Activated naive CD8-positive, alpha-beta T cell (primary cell): ENCODE data around the gene PHACTR3.

ENCODE experiments used
- H3K27ac Mint-ChIP-seq: one replicate; pipeline ENCODE4 v1.8.0; 2021; ENCODE audit warnings: mixed read lengths
- H3K27me3 Mint-ChIP-seq: one replicate; pipeline ENCODE4 v1.8.0; 2021; ENCODE audit warnings: mixed read lengths
- H3K36me3 Mint-ChIP-seq: one replicate; pipeline ENCODE4 v1.8.0; 2021; ENCODE audit warnings: mixed read lengths
- H3K4me1 Mint-ChIP-seq: one replicate; pipeline ENCODE4 v1.8.0; 2021; ENCODE audit warnings: low read depth, mixed read lengths
- H3K4me3 Mint-ChIP-seq: one replicate; pipeline ENCODE4 v1.8.0; 2021; ENCODE audit warnings: mild to moderate bottlenecking, mixed read lengths
- H3K9me3 Mint-ChIP-seq: one replicate; pipeline ENCODE4 v1.8.0; 2021; ENCODE audit warnings: low read depth, mixed read lengths

PHACTR3 gene

GRCh38 chr20:59684685-59685242 is 80.4 kb downstream of the PHACTR3 start:
- H3K9me3 Mint-ChIP-seq = no peaks in the 10 kb centered on the region
- no peaks in the 10 kb centered on the region for H3K4me1 Mint-ChIP-seq
- H3K27ac Mint-ChIP-seq = no peak overlapping the region
- H3K27me3 Mint-ChIP-seq = peaks cover 4% of the 10 kb centered on the region
- no peaks in the 10 kb centered on the region for H3K36me3 Mint-ChIP-seq
- H3K4me3 Mint-ChIP-seq = no peak overlapping the region

GRCh38 chr20:59686404-59687346 is 82.3 kb downstream of the PHACTR3 start:
- no peak overlapping the region for H3K4me3 Mint-ChIP-seq
- no peak overlapping the region for H3K27ac Mint-ChIP-seq
- no peaks in the 10 kb centered on the region for H3K4me1 Mint-ChIP-seq
- peaks cover 4% of the 10 kb centered on the region for H3K27me3 Mint-ChIP-seq
- H3K36me3 Mint-ChIP-seq = no peaks in the 10 kb centered on the region
- no peaks in the 10 kb centered on the region for H3K9me3 Mint-ChIP-seq

- peaks cover 10% of the 10 kb centered on the region for H3K27me3 Mint-ChIP-seq
- H3K9me3 Mint-ChIP-seq = no peaks in the 10 kb centered on the region
- no peak overlapping the region for H3K4me3 Mint-ChIP-seq
- no peaks in the 10 kb centered on the region for H3K4me1 Mint-ChIP-seq
- H3K36me3 Mint-ChIP-seq = no peaks in the 10 kb centered on the region
- no peak overlapping the region for H3K27ac Mint-ChIP-seq
Measured at GRCh38 chr20:59688356-59688755, 84.0 kb downstream of the PHACTR3 start.

- H3K9me3 Mint-ChIP-seq = no peaks in the 10 kb centered on the region
- peaks cover 9% of the 10 kb centered on the region for H3K27me3 Mint-ChIP-seq
- H3K4me1 Mint-ChIP-seq = no peaks in the 10 kb centered on the region
- H3K36me3 Mint-ChIP-seq = no peaks in the 10 kb centered on the region
- H3K27ac Mint-ChIP-seq = no peak overlapping the region
- no peak overlapping the region for H3K4me3 Mint-ChIP-seq
Measured at GRCh38 chr20:59688999-59689398, 84.7 kb downstream of the PHACTR3 start.

GRCh38 chr20:59690101-59690500 is 85.8 kb downstream of the PHACTR3 start:
- Mint-ChIP-seq H3K4me3 (no peak overlapping the region), H3K27me3 (peaks cover 9% of the 10 kb centered on the region), H3K27ac (no peak overlapping the region)

GRCh38 chr20:59690976-59691375 is 86.6 kb downstream of the PHACTR3 start:
- peaks cover 9% of the 10 kb centered on the region for H3K27me3 Mint-ChIP-seq
- no peak overlapping the region for H3K27ac Mint-ChIP-seq
- H3K9me3 Mint-ChIP-seq = no peaks in the 10 kb centered on the region
- no peaks in the 10 kb centered on the region for H3K4me1 Mint-ChIP-seq
- no peaks in the 10 kb centered on the region for H3K36me3 Mint-ChIP-seq
- H3K4me3 Mint-ChIP-seq = no peak overlapping the region

More at GRCh38 chr20:59690101-59690500, 85.8 kb downstream of the PHACTR3 start:
- no peaks in the 10 kb centered on the region for H3K9me3 Mint-ChIP-seq
- no peaks in the 10 kb centered on the region for H3K4me1 Mint-ChIP-seq
- H3K36me3 Mint-ChIP-seq = no peaks in the 10 kb centered on the region

GRCh38 chr20:59692139-59692538 is 87.8 kb downstream of the PHACTR3 start:
- no peak overlapping the region for H3K4me3 Mint-ChIP-seq
- peaks cover 9% of the 10 kb centered on the region for H3K27me3 Mint-ChIP-seq

GRCh38 chr20:59693587-59693986 is 89.2 kb downstream of the PHACTR3 start:
- no peaks in the 10 kb centered on the region for H3K36me3 Mint-ChIP-seq
- H3K27ac Mint-ChIP-seq = no peak overlapping the region
- H3K4me1 Mint-ChIP-seq = no peaks in the 10 kb centered on the region
- H3K4me3 Mint-ChIP-seq = no peak overlapping the region
- peaks cover 11% of the 10 kb centered on the region for H3K27me3 Mint-ChIP-seq
- no peaks in the 10 kb centered on the region for H3K9me3 Mint-ChIP-seq

More at GRCh38 chr20:59692139-59692538, 87.8 kb downstream of the PHACTR3 start:
- Mint-ChIP-seq H3K9me3 (no peaks in the 10 kb centered on the region), H3K27ac (no peak overlapping the region), H3K4me1 (no peaks in the 10 kb centered on the region), H3K36me3 (no peaks in the 10 kb centered on the region)

- no peaks in the 10 kb centered on the region for H3K4me1 Mint-ChIP-seq
- no peaks in the 10 kb centered on the region for H3K36me3 Mint-ChIP-seq
- no peak overlapping the region for H3K4me3 Mint-ChIP-seq
- peaks cover 10% of the 10 kb centered on the region for H3K27me3 Mint-ChIP-seq
- H3K27ac Mint-ChIP-seq = no peak overlapping the region
- no peaks in the 10 kb centered on the region for H3K9me3 Mint-ChIP-seq
Measured at GRCh38 chr20:59696476-59696875, 92.1 kb downstream of the PHACTR3 start.

- no peaks in the 10 kb centered on the region for H3K4me1 Mint-ChIP-seq
- no peaks in the 10 kb centered on the region for H3K36me3 Mint-ChIP-seq
- H3K4me3 Mint-ChIP-seq = no peak overlapping the region
- no peak overlapping the region for H3K27ac Mint-ChIP-seq
- no peaks in the 10 kb centered on the region for H3K9me3 Mint-ChIP-seq
- peaks cover 10% of the 10 kb centered on the region for H3K27me3 Mint-ChIP-seq
Measured at GRCh38 chr20:59697068-59697467, 92.7 kb downstream of the PHACTR3 start.

GRCh38 chr20:59698598-59698997 is 94.3 kb downstream of the PHACTR3 start:
- H3K27ac Mint-ChIP-seq = no peak overlapping the region
- H3K36me3 Mint-ChIP-seq = no peaks in the 10 kb centered on the region
- H3K9me3 Mint-ChIP-seq = no peaks in the 10 kb centered on the region
- H3K4me1 Mint-ChIP-seq = no peaks in the 10 kb centered on the region
- H3K4me3 Mint-ChIP-seq = no peak overlapping the region
- peaks cover 7% of the 10 kb centered on the region for H3K27me3 Mint-ChIP-seq

GRCh38 chr20:59701236-59701635 is 96.9 kb downstream of the PHACTR3 start:
- Mint-ChIP-seq H3K27ac (no peak overlapping the region), H3K36me3 (no peaks in the 10 kb centered on the region), H3K4me1 (no peaks in the 10 kb centered on the region), H3K4me3 (no peak overlapping the region), H3K9me3 (no peaks in the 10 kb centered on the region), H3K27me3 (peaks cover 8% of the 10 kb centered on the region)

GRCh38 chr20:59703046-59703445 is 98.7 kb downstream of the PHACTR3 start:
- Mint-ChIP-seq H3K4me3 (no peak overlapping the region), H3K27me3 (peaks cover 8% of the 10 kb centered on the region), H3K4me1 (no peaks in the 10 kb centered on the region), H3K27ac (no peak overlapping the region), H3K36me3 (no peaks in the 10 kb centered on the region), H3K9me3 (no peaks in the 10 kb centered on the region)

- Mint-ChIP-seq H3K27ac (no peak overlapping the region), H3K36me3 (no peaks in the 10 kb centered on the region), H3K4me3 (no peak overlapping the region), H3K9me3 (no peaks in the 10 kb centered on the region), H3K27me3 (peaks cover 9% of the 10 kb centered on the region), H3K4me1 (no peaks in the 10 kb centered on the region)
Measured at GRCh38 chr20:59705651-59706399, 101.5 kb downstream of the PHACTR3 start.

- Mint-ChIP-seq H3K27ac (no peak overlapping the region), H3K9me3 (no peaks in the 10 kb centered on the region), H3K27me3 (peaks cover 9% of the 10 kb centered on the region), H3K4me1 (no peaks in the 10 kb centered on the region), H3K4me3 (no peak overlapping the region), H3K36me3 (no peaks in the 10 kb centered on the region)
Measured at GRCh38 chr20:59706400-59706693, 102.0 kb downstream of the PHACTR3 start.
